ENCODE measurements around the gene HPSE.

DNA sequence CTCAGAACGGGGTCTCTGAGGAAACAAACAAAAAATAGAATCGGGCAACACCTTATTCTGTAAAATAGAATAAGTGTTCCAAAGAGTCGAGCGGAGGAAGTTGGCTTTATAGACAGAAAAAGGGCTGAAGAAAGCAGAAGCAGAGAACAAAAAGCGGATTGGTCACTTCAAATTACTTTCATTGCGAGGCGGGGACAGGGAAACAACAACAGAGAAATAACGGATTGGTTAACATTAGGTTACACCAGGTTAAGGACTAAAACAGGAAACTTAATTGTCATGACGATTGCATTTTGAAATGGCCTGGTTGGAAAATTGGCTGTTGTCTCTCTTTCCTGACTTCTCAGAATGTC, 49.6 kb downstream of the HPSE start:
- TF ChIP-seq, protein P1, sequence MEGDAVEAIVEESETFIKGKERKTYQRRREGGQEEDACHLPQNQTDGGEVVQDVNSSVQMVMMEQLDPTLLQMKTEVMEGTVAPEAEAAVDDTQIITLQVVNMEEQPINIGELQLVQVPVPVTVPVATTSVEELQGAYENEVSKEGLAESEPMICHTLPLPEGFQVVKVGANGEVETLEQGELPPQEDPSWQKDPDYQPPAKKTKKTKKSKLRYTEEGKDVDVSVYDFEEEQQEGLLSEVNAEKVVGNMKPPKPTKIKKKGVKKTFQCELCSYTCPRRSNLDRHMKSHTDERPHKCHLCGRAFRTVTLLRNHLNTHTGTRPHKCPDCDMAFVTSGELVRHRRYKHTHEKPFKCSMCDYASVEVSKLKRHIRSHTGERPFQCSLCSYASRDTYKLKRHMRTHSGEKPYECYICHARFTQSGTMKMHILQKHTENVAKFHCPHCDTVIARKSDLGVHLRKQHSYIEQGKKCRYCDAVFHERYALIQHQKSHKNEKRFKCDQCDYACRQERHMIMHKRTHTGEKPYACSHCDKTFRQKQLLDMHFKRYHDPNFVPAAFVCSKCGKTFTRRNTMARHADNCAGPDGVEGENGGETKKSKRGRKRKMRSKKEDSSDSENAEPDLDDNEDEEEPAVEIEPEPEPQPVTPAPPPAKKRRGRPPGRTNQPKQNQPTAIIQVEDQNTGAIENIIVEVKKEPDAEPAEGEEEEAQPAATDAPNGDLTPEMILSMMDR (conservative IDR thresholded peaks at IDR 0.05 in 1 of 2, IDR thresholded peaks at IDR 0.05 in 1 of 2; ENCODE audit: low read depth in 1 of 2, low read length in 2 of 2), result no peak
- TF ChIP-seq EZH2 (IDR thresholded peaks at IDR 0.05; ENCODE audit: low read length, missing control alignments), result no peak

Measured in fibroblast of lung (primary cell).